CD4-positive, CD25-positive, alpha-beta regulatory T cell (primary cell): ENCODE measurements around the gene SMIM44. TPM values are rescaled to one million over a fixed set of nuclear protein-coding genes. Genes with fewer than 3 reads are reported as not detected.

Source experiments
- ATAC-seq, 2 donors: fragments of 150-1000 bp; cut with Tn5 transposase; one replicate each; pipeline ENCODE4 v1.10.0; 2021; ENCODE audit warnings: low read depth in 2 of 2, moderate number of reproducible peaks in 2 of 2, moderate library complexity in 1 of 2
- DNase-seq, 3 donors: peaks; one replicate each; pipeline versions ENCODE4 v3.0.0 to v3.0.0-alpha.2; 2012 to 2022; ENCODE audit warnings: mixed read lengths in 1 of 3
- H3K27ac ChIP-seq: one replicate; pipeline ENCODE4 v1.7.0; 2013; ENCODE audit warnings: mild to moderate bottlenecking, low read length; ENCODE audit not compliant: insufficient read depth, poor library complexity, severe bottlenecking
- H3K27me3 ChIP-seq: one replicate; pipeline ENCODE4 v1.7.0; 2013; ENCODE audit warnings: low read length; ENCODE audit not compliant: control insufficient read depth, insufficient read depth
- H3K36me3 ChIP-seq: one replicate; pipeline ENCODE4 v1.7.0; 2013; ENCODE audit warnings: mild to moderate bottlenecking, low read length, moderate library complexity; ENCODE audit not compliant: control insufficient read depth, insufficient read depth
- H3K4me1 ChIP-seq: 2 replicates; pipeline ENCODE4 v1.7.0; 2013; ENCODE audit warnings: mild to moderate bottlenecking, low read length; ENCODE audit not compliant: insufficient read depth, control insufficient read depth, poor library complexity, severe bottlenecking
- H3K4me3 ChIP-seq: one replicate; pipeline ENCODE4 v1.7.0; 2013; ENCODE audit warnings: low read depth, mild to moderate bottlenecking, low read length, moderate library complexity
- H3K9me3 ChIP-seq, 2 experiments: 1 replicate in 1 of 2; 2 replicates in 1 of 2; pipeline ENCODE4 v1.7.0; 2013; ENCODE audit warnings: low read length in 2 of 2, mild to moderate bottlenecking in 1 of 2, moderate library complexity in 1 of 2; ENCODE audit not compliant: control insufficient read depth in 2 of 2
- H3K27ac Mint-ChIP-seq, 3 donors: one replicate each; pipeline ENCODE4 v1.8.0; 2020 to 2022; ENCODE audit warnings: mild to moderate bottlenecking in 3 of 3, mixed read lengths in 3 of 3, moderate library complexity in 2 of 3
- H3K27me3 Mint-ChIP-seq: one replicate; pipeline ENCODE4 v1.8.0; 2022; ENCODE audit warnings: mild to moderate bottlenecking, mixed read lengths
- H3K36me3 Mint-ChIP-seq: one replicate; pipeline ENCODE4 v1.8.0; 2020; ENCODE audit warnings: mixed read lengths
- H3K4me1 Mint-ChIP-seq, 4 donors: one replicate each; pipeline ENCODE4 v1.8.0; 2020 to 2022; ENCODE audit warnings: mixed read lengths in 4 of 4, mild to moderate bottlenecking in 1 of 4
- H3K4me3 Mint-ChIP-seq, 4 donors: one replicate each; pipeline ENCODE4 v1.8.0; 2020 to 2022; ENCODE audit warnings: mild to moderate bottlenecking in 4 of 4, mixed read lengths in 4 of 4, moderate library complexity in 3 of 4
- H3K9me3 Mint-ChIP-seq, 7 donors: one replicate each; pipeline ENCODE4 v1.8.0; 2020 to 2022; ENCODE audit warnings: mixed read lengths in 7 of 7, mild to moderate bottlenecking in 3 of 7, moderate library complexity in 2 of 7
- polyA plus RNA-seq, 4 donors: library from polyadenylated mRNA; unstranded; fragments of 300-500 nt; fragmentation: Illumina TruSeq; gene quantifications; one replicate each; pipeline ENCODE4 v1.2.3, GENCODE V29; 2021
- total RNA-seq: library from RNA; stranded (reverse); gene quantifications from one replicate; pipeline ENCODE4 v1.2.3, GENCODE V29; 2022

Gene SMIM44
- total and polyA plus RNA-seq, 5 donors from 2014 or later, result not detected

GRCh38 chr19:3515891-3516422, 32.7 kb upstream of the SMIM44 start:
- H3K4me3 ChIP-seq, result no peak overlapping the region
- peaks cover 23% of the 10 kb centered on the region for H3K4me1 ChIP-seq

GRCh38 chr19:3514930-3515329, 31.7 kb upstream of the SMIM44 start:
- no peak for ATAC-seq
- Histone ChIP-seq H3K27me3 (no peaks in the 10 kb centered on the region), H3K4me3 (no peak overlapping the region), H3K27ac (no peak overlapping the region), H3K9me3 (no peaks in the 10 kb centered on the region), H3K4me1 (peaks cover 23% of the 10 kb centered on the region), H3K36me3 (peaks cover 9% of the 10 kb centered on the region)
- Mint-ChIP-seq H3K36me3 (no peaks in the 10 kb centered on the region), H3K27me3 (no peaks in the 10 kb centered on the region), H3K4me1 (peaks cover 0 to 64% (median 22%) of the 10 kb centered on the region in 4 donors), H3K27ac (no peak overlapping the region), H3K4me3 (peak overlapping the region in 1 of 4 donors; percentile 64), H3K9me3 (no peaks in the 10 kb centered on the region)
- no peak for DNase-seq

More at GRCh38 chr19:3515891-3516422, 32.7 kb upstream of the SMIM44 start:
- H3K27me3 Mint-ChIP-seq, result no peaks in the 10 kb centered on the region
- H3K36me3 Mint-ChIP-seq, result peaks cover 2% of the 10 kb centered on the region
- no peak overlapping the region for H3K27ac Mint-ChIP-seq
- no peak for DNase-seq
- H3K36me3 ChIP-seq, result peaks cover 9% of the 10 kb centered on the region
- peaks cover 0 to 60% (median 17%) of the 10 kb centered on the region in 4 donors for H3K4me1 Mint-ChIP-seq
- no peak overlapping the region for H3K27ac ChIP-seq
- no peaks in the 10 kb centered on the region for H3K9me3 Mint-ChIP-seq
- peak overlapping the region in 1 of 4 donors; percentile 65 for H3K4me3 Mint-ChIP-seq
- no peaks in the 10 kb centered on the region for H3K9me3 ChIP-seq
- H3K27me3 ChIP-seq, result no peaks in the 10 kb centered on the region
- ATAC-seq, result no peak

GRCh38 chr19:3513229-3514140, 30.2 kb upstream of the SMIM44 start:
- no peak for ATAC-seq

GRCh38 chr19:3512562-3513228, 29.5 kb upstream of the SMIM44 start:
- no peak for DNase-seq
- no peaks in the 10 kb centered on the region for H3K9me3 ChIP-seq
- Mint-ChIP-seq H3K27me3 (no peaks in the 10 kb centered on the region), H3K4me3 (peak overlapping the region in 1 of 4 donors; percentile 41), H3K4me1 (peaks cover 0 to 73% (median 30%) of the 10 kb centered on the region in 4 donors), H3K27ac (no peak overlapping the region), H3K36me3 (no peaks in the 10 kb centered on the region), H3K9me3 (peaks cover 0 to 1% (median 0%) of the 10 kb centered on the region in 7 donors)
- no peak for ATAC-seq
- H3K27me3 ChIP-seq, result no peaks in the 10 kb centered on the region
- no peak overlapping the region for H3K4me3 ChIP-seq
- H3K36me3 ChIP-seq, result peaks cover 7% of the 10 kb centered on the region
- no peak overlapping the region for H3K27ac ChIP-seq
- H3K4me1 ChIP-seq, result peaks cover 37% of the 10 kb centered on the region

More at GRCh38 chr19:3513229-3514140, 30.2 kb upstream of the SMIM44 start:
- H3K27me3 Mint-ChIP-seq, result no peaks in the 10 kb centered on the region
- peak overlapping the region in 1 of 4 donors; percentile 41 for H3K4me3 Mint-ChIP-seq
- Histone ChIP-seq H3K27me3 (no peaks in the 10 kb centered on the region), H3K36me3 (peaks cover 7% of the 10 kb centered on the region), H3K27ac (no peak overlapping the region), H3K4me3 (no peak overlapping the region), H3K4me1 (peaks cover 31% of the 10 kb centered on the region), H3K9me3 (no peaks in the 10 kb centered on the region)
- H3K27ac Mint-ChIP-seq, result peak overlapping the region in 1 of 3 donors; percentile 25
- H3K4me1 Mint-ChIP-seq, result peaks cover 0 to 76% (median 30%) of the 10 kb centered on the region in 4 donors
- H3K36me3 Mint-ChIP-seq, result no peaks in the 10 kb centered on the region
- no peak for DNase-seq
- peaks cover 0 to 1% (median 0%) of the 10 kb centered on the region in 7 donors for H3K9me3 Mint-ChIP-seq

GRCh38 chr19:3511506-3512251, 28.4 kb upstream of the SMIM44 start:
- Histone ChIP-seq H3K4me1 (peaks cover 41% of the 10 kb centered on the region), H3K27me3 (no peaks in the 10 kb centered on the region), H3K27ac (no peak overlapping the region), H3K4me3 (no peak overlapping the region), H3K9me3 (no peaks in the 10 kb centered on the region), H3K36me3 (peaks cover 7% of the 10 kb centered on the region)
- Mint-ChIP-seq H3K4me1 (peaks cover 0 to 76% (median 34%) of the 10 kb centered on the region in 4 donors), H3K27ac (no peak overlapping the region), H3K9me3 (peaks cover 0 to 1% (median 0%) of the 10 kb centered on the region in 7 donors), H3K36me3 (no peaks in the 10 kb centered on the region), H3K27me3 (no peaks in the 10 kb centered on the region), H3K4me3 (peak overlapping the region in 1 of 4 donors; percentile 67)
- DNase-seq, result no peak
- ATAC-seq, result no peak

GRCh38 chr19:3510727-3511126, 27.5 kb upstream of the SMIM44 start:
- Histone ChIP-seq H3K9me3 (no peaks in the 10 kb centered on the region), H3K27me3 (no peaks in the 10 kb centered on the region), H3K36me3 (peaks cover 7% of the 10 kb centered on the region), H3K27ac (no peak overlapping the region), H3K4me1 (peaks cover 32% of the 10 kb centered on the region), H3K4me3 (no peak overlapping the region)
- Mint-ChIP-seq H3K4me1 (peaks cover 3 to 69% (median 35%) of the 10 kb centered on the region in 4 donors), H3K4me3 (peak overlapping the region in 2 of 4 donors; percentile 32 to 88), H3K9me3 (peaks cover 0 to 1% (median 0%) of the 10 kb centered on the region in 7 donors), H3K36me3 (no peaks in the 10 kb centered on the region), H3K27ac (no peak overlapping the region), H3K27me3 (no peaks in the 10 kb centered on the region)
- ATAC-seq (no peak), DNase-seq (no peak)

- no peak overlapping the region for H3K27ac ChIP-seq
- Mint-ChIP-seq H3K36me3 (no peaks in the 10 kb centered on the region), H3K4me3 (peak overlapping the region; percentile 40 to 94 (median 80)), H3K9me3 (peaks cover 0 to 1% (median 0%) of the 10 kb centered on the region in 7 donors), H3K27me3 (no peaks in the 10 kb centered on the region), H3K27ac (peak overlapping the region in 2 of 3 donors; percentile 65 to 82), H3K4me1 (peaks cover 5 to 72% (median 34%) of the 10 kb centered on the region in 4 donors)
- no peak for DNase-seq
- H3K4me1 ChIP-seq, result peaks cover 34% of the 10 kb centered on the region
- H3K36me3 ChIP-seq, result peaks cover 7% of the 10 kb centered on the region
- H3K9me3 ChIP-seq, result no peaks in the 10 kb centered on the region
- no peaks in the 10 kb centered on the region for H3K27me3 ChIP-seq
- H3K4me3 ChIP-seq, result no peak overlapping the region
- ATAC-seq, result no peak
Measured at GRCh38 chr19:3509566-3509989, 26.3 kb upstream of the SMIM44 start.
